ENCODE results near the gene IFNGR2.

GRCh38 chr21:33396951-33397350, 6.3 kb upstream of the IFNGR2 start:
- TF ChIP-seq CTCF (optimal IDR thresholded peaks at IDR 0.05 in 1 of 3, IDR thresholded peaks at IDR 0.05 in 1 of 3, conservative IDR thresholded peaks at IDR 0.05 in 1 of 3; ENCODE audit: extremely low read depth in 1 of 3, insufficient read depth in 2 of 3, low read length in 3 of 3) (no peak), EZH2 (IDR thresholded peaks at IDR 0.05; ENCODE audit: low read length) (no peak)
